IgD-negative memory B cell (primary cell): ENCODE measurements around the gene NBEA. TPM values are rescaled to one million over a fixed set of nuclear protein-coding genes. Genes with fewer than 3 reads are reported as not detected.
"Not testable (repeated sequence)": the region's sequence is repeated elsewhere in the genome, so short reads cannot be mapped to it uniquely, and the experiment has no call there.

Experiments used
- H3K27ac Mint-ChIP-seq, 3 donors: one replicate each; pipeline ENCODE4 v1.8.0; 2020 to 2022; ENCODE audit warnings: mild to moderate bottlenecking in 3 of 3, mixed read lengths in 3 of 3, moderate library complexity in 1 of 3
- H3K27me3 Mint-ChIP-seq: one replicate; pipeline ENCODE4 v1.8.0; 2021; ENCODE audit warnings: mixed read lengths
- H3K36me3 Mint-ChIP-seq: one replicate; pipeline ENCODE4 v1.8.0; 2020; ENCODE audit warnings: mild to moderate bottlenecking, mixed read lengths
- H3K4me1 Mint-ChIP-seq, 3 donors: one replicate each; pipeline ENCODE4 v1.8.0; 2020 to 2022; ENCODE audit warnings: mixed read lengths in 3 of 3, mild to moderate bottlenecking in 1 of 3
- H3K4me3 Mint-ChIP-seq, 4 donors: one replicate each; pipeline ENCODE4 v1.8.0; 2020 to 2022; ENCODE audit warnings: mild to moderate bottlenecking in 4 of 4, mixed read lengths in 4 of 4, moderate library complexity in 3 of 4
- H3K9me3 Mint-ChIP-seq, 3 donors: one replicate each; pipeline ENCODE4 v1.8.0; 2020 to 2021; ENCODE audit warnings: mixed read lengths in 3 of 3, mild to moderate bottlenecking in 1 of 3
- polyA plus RNA-seq: library from polyadenylated mRNA; unstranded; fragments of 300-500 nt; fragmentation: Illumina TruSeq; gene quantifications from one replicate; pipeline ENCODE4 v1.2.3, GENCODE V29; 2021

Gene NBEA
- polyA plus RNA-seq, 1 donor from 2014 or later = 0.61 TPM

- Mint-ChIP-seq H3K4me1 (peaks cover 0 to 4% (median 2%) of the 10 kb centered on the region in 3 donors), H3K27ac (no peak overlapping the region), H3K9me3 (peaks cover 13 to 31% (median 25%) of the 10 kb centered on the region in 3 donors), H3K27me3 (no peaks in the 10 kb centered on the region), H3K36me3 (peaks cover 5% of the 10 kb centered on the region), H3K4me3 (no peak overlapping the region)
Observed at GRCh38 chr13:34990399-34991214, 48.5 kb downstream of the NBEA start.

- Mint-ChIP-seq H3K4me3 (no peak overlapping the region), H3K9me3 (peaks cover 4 to 28% (median 26%) of the 10 kb centered on the region in 3 donors), H3K4me1 (peaks cover 0 to 2% (median 0%) of the 10 kb centered on the region in 3 donors), H3K27ac (no peak overlapping the region), H3K36me3 (peaks cover 4% of the 10 kb centered on the region), H3K27me3 (no peaks in the 10 kb centered on the region)
Observed at GRCh38 chr13:34993470-34993869, 51.4 kb downstream of the NBEA start.

GRCh38 chr13:35003734-35004133 lies 61.7 kb downstream of the NBEA start:
- not testable (repeated sequence) for H3K4me1 Mint-ChIP-seq, H3K27me3 Mint-ChIP-seq, H3K27ac Mint-ChIP-seq, H3K9me3 Mint-ChIP-seq, H3K4me3 Mint-ChIP-seq, H3K36me3 Mint-ChIP-seq

- Mint-ChIP-seq H3K27ac (no peak overlapping the region), H3K36me3 (peaks cover 1% of the 10 kb centered on the region), H3K27me3 (no peaks in the 10 kb centered on the region), H3K4me1 (peaks cover 0 to 5% (median 5%) of the 10 kb centered on the region in 3 donors), H3K4me3 (no peak overlapping the region), H3K9me3 (peaks cover 0 to 3% (median 2%) of the 10 kb centered on the region in 3 donors)
Observed at GRCh38 chr13:35005051-35005450, 63.0 kb downstream of the NBEA start.

GRCh38 chr13:35014606-35015213 lies 72.6 kb downstream of the NBEA start:
- peaks cover 3 to 13% (median 6%) of the 10 kb centered on the region in 3 donors for H3K4me1 Mint-ChIP-seq
- H3K27me3 Mint-ChIP-seq = no peaks in the 10 kb centered on the region
- H3K36me3 Mint-ChIP-seq = no peaks in the 10 kb centered on the region
- H3K9me3 Mint-ChIP-seq = no peaks in the 10 kb centered on the region
- H3K4me3 Mint-ChIP-seq = no peak overlapping the region
- H3K27ac Mint-ChIP-seq = no peak overlapping the region

- no peak overlapping the region for H3K27ac Mint-ChIP-seq
- H3K4me1 Mint-ChIP-seq = peaks cover 3 to 13% (median 6%) of the 10 kb centered on the region in 3 donors
- H3K4me3 Mint-ChIP-seq = peak overlapping the region in 1 of 4 donors; percentile 6
- peaks cover under 1 to 6% (median 1%) of the 10 kb centered on the region in 3 donors for H3K9me3 Mint-ChIP-seq
- no peaks in the 10 kb centered on the region for H3K36me3 Mint-ChIP-seq
- no peaks in the 10 kb centered on the region for H3K27me3 Mint-ChIP-seq
Observed at GRCh38 chr13:35016362-35017112, 74.5 kb downstream of the NBEA start.

GRCh38 chr13:35025314-35025713 lies 83.2 kb downstream of the NBEA start:
- Mint-ChIP-seq H3K27ac (no peak overlapping the region), H3K9me3 (peaks cover 9 to 22% (median 17%) of the 10 kb centered on the region in 3 donors), H3K27me3 (no peaks in the 10 kb centered on the region), H3K4me3 (no peak overlapping the region), H3K4me1 (peaks cover 0 to 2% (median 0%) of the 10 kb centered on the region in 3 donors), H3K36me3 (no peaks in the 10 kb centered on the region)

GRCh38 chr13:35028338-35028867 lies 86.3 kb downstream of the NBEA start:
- Mint-ChIP-seq H3K9me3 (peaks cover 8 to 25% (median 25%) of the 10 kb centered on the region in 3 donors), H3K27ac (no peak overlapping the region), H3K4me1 (peaks cover 0 to 2% (median 0%) of the 10 kb centered on the region in 3 donors), H3K4me3 (no peak overlapping the region), H3K36me3 (no peaks in the 10 kb centered on the region), H3K27me3 (no peaks in the 10 kb centered on the region)

GRCh38 chr13:35039012-35039411 lies 96.9 kb downstream of the NBEA start:
- H3K27me3 Mint-ChIP-seq = no peaks in the 10 kb centered on the region
- H3K36me3 Mint-ChIP-seq = peaks cover 2% of the 10 kb centered on the region
- no peak overlapping the region for H3K27ac Mint-ChIP-seq
- H3K4me3 Mint-ChIP-seq = no peak overlapping the region
- peaks cover 2 to 11% (median 7%) of the 10 kb centered on the region in 3 donors for H3K9me3 Mint-ChIP-seq
- H3K4me1 Mint-ChIP-seq = peaks cover 0 to 7% (median 2%) of the 10 kb centered on the region in 3 donors

- H3K4me3 Mint-ChIP-seq = no peak overlapping the region
- no peaks in the 10 kb centered on the region for H3K27me3 Mint-ChIP-seq
Observed at GRCh38 chr13:35046587-35046986, 104.5 kb downstream of the NBEA start.

GRCh38 chr13:35055705-35056104 lies 113.6 kb downstream of the NBEA start:
- no peak overlapping the region for H3K4me3 Mint-ChIP-seq
- peaks cover 9% of the 10 kb centered on the region for H3K36me3 Mint-ChIP-seq
- H3K27ac Mint-ChIP-seq = no peak overlapping the region
- no peaks in the 10 kb centered on the region for H3K9me3 Mint-ChIP-seq
- H3K27me3 Mint-ChIP-seq = no peaks in the 10 kb centered on the region
- H3K4me1 Mint-ChIP-seq = peaks cover 0 to 4% (median 0%) of the 10 kb centered on the region in 3 donors

More at GRCh38 chr13:35046587-35046986, 104.5 kb downstream of the NBEA start:
- H3K27ac Mint-ChIP-seq = no peak overlapping the region
- no peaks in the 10 kb centered on the region for H3K4me1 Mint-ChIP-seq
- no peaks in the 10 kb centered on the region for H3K9me3 Mint-ChIP-seq
- H3K36me3 Mint-ChIP-seq = peaks cover 13% of the 10 kb centered on the region

GRCh38 chr13:35057858-35058257 lies 115.8 kb downstream of the NBEA start:
- Mint-ChIP-seq H3K4me1 (peaks cover 0 to 2% (median 0%) of the 10 kb centered on the region in 3 donors), H3K27me3 (no peaks in the 10 kb centered on the region), H3K36me3 (peaks cover 5% of the 10 kb centered on the region), H3K4me3 (no peak overlapping the region), H3K27ac (no peak overlapping the region), H3K9me3 (no peaks in the 10 kb centered on the region)

GRCh38 chr13:35058585-35058984 lies 116.5 kb downstream of the NBEA start:
- not testable (repeated sequence) for H3K4me3 Mint-ChIP-seq, H3K27me3 Mint-ChIP-seq, H3K36me3 Mint-ChIP-seq, H3K27ac Mint-ChIP-seq, H3K4me1 Mint-ChIP-seq, H3K9me3 Mint-ChIP-seq

- H3K4me3 Mint-ChIP-seq = no peak overlapping the region
- H3K36me3 Mint-ChIP-seq = peaks cover 11% of the 10 kb centered on the region
- H3K4me1 Mint-ChIP-seq = no peaks in the 10 kb centered on the region
- peaks cover 4 to 10% (median 10%) of the 10 kb centered on the region in 3 donors for H3K9me3 Mint-ChIP-seq
- H3K27ac Mint-ChIP-seq = no peak overlapping the region
- no peaks in the 10 kb centered on the region for H3K27me3 Mint-ChIP-seq
Observed at GRCh38 chr13:35086667-35087066, 144.6 kb downstream of the NBEA start.

GRCh38 chr13:35092251-35092650 lies 150.2 kb downstream of the NBEA start:
- Mint-ChIP-seq H3K27ac (no peak overlapping the region), H3K4me3 (no peak overlapping the region), H3K27me3 (no peaks in the 10 kb centered on the region), H3K36me3 (peaks cover 2% of the 10 kb centered on the region), H3K4me1 (no peaks in the 10 kb centered on the region), H3K9me3 (peaks cover 0 to 5% (median 2%) of the 10 kb centered on the region in 3 donors)
